Fibroblast of skin of left quadriceps (primary cell): Measurements from ENCODE around the gene EOMES.
A peak's percentile ranks its signal among the peaks of the same experiment; 100 is the strongest.
"Not testable (repeated sequence)": the region's sequence is repeated elsewhere in the genome, so short reads cannot be mapped to it uniquely, and the experiment has no call there.

Experiments used
- DNase-seq, 2 experiments: peaks; one replicate each; pipeline ENCODE4 v3.0.0-alpha.2; 2013; ENCODE audit warnings: low read depth in 2 of 2

The EOMES gene

GRCh38 chr3:27721717-27722564 is at the start of gene EOMES:
Gene EOMES (minus strand): TSS chr3:27722323. CDS start chr3:27722294, 29 bp downstream.
- DNase-seq: no peak

- not testable (repeated sequence) for DNase-seq
These were observed 48.3 kb upstream of the EOMES start for GRCh38 chr3:27770384-27770783.

DNA sequence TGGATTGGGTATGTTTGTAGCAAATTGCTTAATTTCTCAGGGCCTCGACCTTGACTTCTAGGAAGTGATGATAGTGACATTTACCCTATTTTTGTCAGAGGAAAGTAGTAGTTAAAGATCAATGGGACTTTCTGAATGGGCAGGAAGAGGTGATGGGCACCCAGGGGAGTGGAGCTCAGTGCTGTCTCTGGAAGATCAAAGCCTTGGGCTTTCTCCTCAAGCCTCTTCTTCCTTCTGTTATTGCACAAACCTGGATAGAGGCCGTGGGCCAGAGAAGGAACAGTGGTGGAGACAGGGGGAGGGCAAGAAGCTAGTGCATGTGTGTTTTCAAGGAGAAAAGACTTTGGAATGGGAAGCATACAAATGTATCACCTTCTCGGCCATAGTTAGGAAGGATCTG is 44.9 kb upstream of the EOMES start:
- DNase-seq: no peak

GRCh38 chr3:27758083-27758482 is 36.0 kb upstream of the EOMES start:
- peak; percentile 10 to 18 for DNase-seq

DNA sequence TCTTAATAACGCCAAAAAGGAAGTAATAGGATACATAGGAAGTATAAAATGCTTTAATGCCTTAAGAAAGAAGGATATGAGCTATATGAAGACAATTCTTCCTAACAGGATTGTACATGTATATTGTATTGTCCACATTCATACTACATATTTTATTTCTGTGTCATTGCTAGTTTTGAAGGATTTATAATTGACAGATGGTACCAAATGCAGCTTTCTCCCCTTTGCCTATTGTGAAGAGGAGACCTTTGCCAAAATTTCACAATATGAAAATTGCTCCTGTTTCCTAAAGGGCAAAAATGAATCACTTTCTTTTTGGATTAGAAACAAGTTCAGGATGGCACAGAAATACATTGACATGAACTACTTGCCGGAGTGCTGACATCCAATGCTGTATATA is 34.8 kb upstream of the EOMES start:
- DNase-seq: no peak

- no peak for DNase-seq
These were observed 30.8 kb upstream of the EOMES start for GRCh38 chr3:27752926-27753325.

DNA sequence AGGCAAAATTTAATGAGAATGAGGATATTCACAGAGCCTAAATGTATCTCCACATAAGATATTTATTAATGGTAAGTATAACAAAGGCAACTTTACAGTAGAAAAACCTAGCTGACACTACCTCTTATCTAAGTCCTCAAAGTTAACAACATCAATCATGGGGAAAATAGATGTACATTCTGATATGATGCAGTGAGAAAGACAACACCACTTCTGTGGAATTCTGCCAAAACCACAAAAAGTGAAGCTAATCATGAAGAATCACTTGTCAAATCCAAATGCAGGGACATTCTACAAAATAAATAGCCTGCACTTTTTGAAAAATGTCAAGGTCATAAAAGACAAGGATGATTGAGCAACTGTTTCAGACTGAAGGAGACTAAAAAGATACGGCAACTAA is 27.5 kb upstream of the EOMES start:
- DNase-seq: no peak

DNA sequence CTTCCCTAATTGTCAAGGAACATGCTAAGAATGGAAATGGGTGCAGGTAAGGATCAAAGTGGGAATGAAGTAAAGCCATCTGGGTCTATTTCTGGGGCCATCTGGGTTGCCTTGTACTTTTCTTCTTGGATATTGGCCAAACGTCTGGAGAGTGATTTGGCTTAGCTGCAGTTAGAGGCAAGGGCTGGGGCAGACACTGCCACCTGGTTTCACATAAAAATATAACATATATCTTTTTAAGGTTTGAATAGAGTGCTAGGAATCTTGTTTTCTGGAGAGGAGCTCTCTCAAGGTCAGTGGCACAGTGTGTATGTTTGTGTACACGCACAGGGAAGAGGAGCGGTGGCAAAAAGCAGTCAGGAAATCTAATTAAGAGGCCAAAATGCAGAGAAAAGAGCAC is 24.7 kb upstream of the EOMES start:
- no peak for DNase-seq

GRCh38 chr3:27740854-27741253 is 18.7 kb upstream of the EOMES start:
- no peak for DNase-seq

DNA sequence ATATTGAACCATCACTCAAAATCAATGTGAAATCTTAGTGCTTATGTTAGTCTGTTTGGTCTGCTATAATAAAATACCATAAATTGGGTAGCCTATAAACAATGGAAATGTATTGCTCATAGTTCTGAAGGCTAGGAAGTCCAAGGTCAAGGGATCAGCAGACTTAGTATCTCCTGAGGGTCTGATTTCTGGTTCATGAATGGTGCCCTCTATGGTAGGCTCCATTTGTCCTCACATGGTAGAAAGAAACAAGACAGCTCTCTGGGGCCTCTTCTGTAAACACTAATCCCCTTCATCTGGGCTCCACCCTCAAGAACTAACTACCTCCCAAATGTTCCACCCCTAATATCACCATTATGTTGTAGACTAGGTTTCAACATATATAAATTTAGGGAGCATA is 15.0 kb upstream of the EOMES start:
- DNase-seq: no peak

DNA sequence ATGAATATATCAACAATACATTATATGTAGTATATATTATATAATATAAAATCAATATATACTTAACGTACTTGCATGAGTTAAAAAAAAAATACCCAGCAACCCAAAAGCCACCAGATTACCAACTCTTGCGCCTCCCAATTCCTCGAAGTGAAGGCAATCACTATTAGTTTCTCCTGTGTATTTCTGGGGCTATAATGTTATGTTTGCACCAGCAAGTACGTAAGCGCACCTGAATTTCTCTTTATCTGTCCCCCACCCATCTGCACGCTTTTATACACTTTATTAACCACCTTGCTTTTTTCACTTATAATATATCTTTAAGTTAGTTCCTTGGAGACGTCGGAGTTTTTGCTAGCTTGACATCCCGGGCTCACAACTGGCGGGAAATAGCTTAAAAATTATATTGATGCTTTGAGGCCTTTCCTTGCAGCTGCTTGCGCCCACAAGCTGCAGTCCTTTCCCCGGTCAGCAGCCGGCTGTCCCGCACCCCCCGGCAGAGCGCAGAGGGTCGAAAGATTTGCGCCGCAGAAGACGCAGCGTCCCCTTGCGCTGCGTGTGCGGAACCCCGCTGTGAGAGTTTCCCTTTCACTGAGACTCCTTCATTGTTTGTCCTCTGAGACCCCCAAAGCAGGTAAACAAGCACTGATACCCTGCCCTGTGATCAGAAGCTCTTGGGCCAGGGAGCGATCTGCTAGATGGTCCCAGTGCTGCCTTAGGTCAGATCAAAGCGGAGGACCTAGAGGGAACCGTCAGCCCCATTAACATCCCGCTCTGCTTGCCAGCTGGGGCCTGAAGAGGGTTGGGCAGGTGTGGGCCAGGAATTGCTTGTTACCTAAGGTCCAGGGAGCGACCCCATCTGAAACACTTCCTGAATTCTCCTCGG is 8.9 kb upstream of the EOMES start:
- no peak for DNase-seq

GRCh38 chr3:27729748-27730611 is 7.9 kb upstream of the EOMES start:
- DNase-seq: no peak

- DNase-seq: no peak
These were observed 7.2 kb upstream of the EOMES start for GRCh38 chr3:27729325-27729724.

- no peak for DNase-seq
These were observed 6.3 kb upstream of the EOMES start for GRCh38 chr3:27728195-27729087.

DNA sequence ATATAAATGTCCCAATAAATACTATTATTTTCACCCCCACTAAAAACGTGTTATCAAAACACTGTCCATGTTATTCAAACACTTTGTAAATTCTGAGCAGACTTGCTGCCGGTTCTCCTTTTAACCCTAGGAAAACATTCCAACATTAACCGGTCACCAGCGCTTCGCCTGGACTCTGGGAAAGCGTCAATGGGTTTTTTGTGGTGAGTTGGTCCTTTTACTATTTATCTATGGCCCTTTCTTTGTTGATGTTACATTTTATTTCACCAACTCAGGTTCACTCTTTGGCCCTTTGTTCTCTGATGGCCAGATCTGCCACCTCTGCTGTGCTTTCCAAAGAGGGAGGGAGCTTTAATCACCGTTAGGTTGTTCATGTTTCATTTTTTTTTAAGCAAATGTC is 4.1 kb upstream of the EOMES start:
- DNase-seq: no peak

- DNase-seq: no peak
These were observed 2.5 kb upstream of the EOMES start for GRCh38 chr3:27724459-27725197.

- DNase-seq: no peak
These were observed 1.8 kb upstream of the EOMES start for GRCh38 chr3:27723815-27724458.

- no peak for DNase-seq
These were observed 1.3 kb upstream of the EOMES start for GRCh38 chr3:27723456-27723814.

DNA sequence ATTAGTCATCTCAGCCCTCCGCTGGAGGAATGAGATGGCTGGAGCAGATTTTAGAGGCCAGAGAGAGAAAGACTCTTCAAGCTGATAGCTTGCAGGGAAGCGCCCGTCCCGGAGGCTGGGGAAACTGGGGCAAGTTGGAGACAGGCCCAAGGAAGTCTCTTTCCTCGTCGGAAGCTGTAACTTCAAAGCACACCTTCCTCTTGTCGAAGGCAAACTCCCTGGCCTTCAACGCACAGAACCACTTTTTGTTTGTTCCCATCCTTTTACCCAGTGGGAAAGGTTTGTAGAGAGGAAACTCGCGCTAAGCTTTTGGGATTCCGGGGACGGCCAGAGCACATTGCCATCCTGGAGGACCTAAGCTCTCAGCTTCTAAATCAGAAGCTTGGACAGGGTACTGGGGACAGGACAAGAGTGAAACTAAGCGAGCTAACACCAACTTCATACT is 900 bp upstream of the EOMES start:
- no peak for DNase-seq
